WTC11 (cell line): ENCODE data around the gene KCNT2. TPM values are rescaled to one million over a fixed set of nuclear protein-coding genes. Genes with fewer than 3 reads are reported as not detected.

Experiments
- ATAC-seq: fragments of 200-7000 bp; cut with Tn5 transposase; 2 replicates; pipeline ENCODE4 v1.10.0; 2021; ENCODE audit warnings: mild to moderate bottlenecking, moderate library complexity
- CTCF ChIA-PET: fragments of 300-600 bp; sonication (Branson Sonifier 250); formaldehyde crosslinking; loops from one replicate; lab custom pipeline; 2021; ENCODE audit warnings: antibody characterized with exemption; lab: Charles Lee
- POLR2A ChIA-PET: fragments of 350-600 bp; sonication (Branson Sonifier 250); formaldehyde crosslinking; loops from one replicate; lab custom pipeline; 2021; ENCODE audit warnings: antibody characterized with exemption; lab: Charles Lee
- DNase-seq: peaks from one replicate; pipeline ENCODE4 v3.0.0; 2021; ENCODE audit warnings: low spot score
- H3K27ac Mint-ChIP-seq: 2 replicates; pipeline ENCODE4 v1.8.0; 2021; ENCODE audit warnings: mixed read lengths
- H3K27me3 Mint-ChIP-seq: 2 replicates; pipeline ENCODE4 v1.8.0; 2021; ENCODE audit warnings: low read depth, mild to moderate bottlenecking, moderate library complexity, mixed read lengths
- H3K36me3 Mint-ChIP-seq: 2 replicates; pipeline ENCODE4 v1.8.0; 2021; ENCODE audit warnings: mixed read lengths
- H3K4me1 Mint-ChIP-seq: 2 replicates; pipeline ENCODE4 v1.8.0; 2022; ENCODE audit warnings: mixed read lengths
- H3K4me3 Mint-ChIP-seq: 2 replicates; pipeline ENCODE4 v1.8.0; 2021; ENCODE audit warnings: mild to moderate bottlenecking, moderate library complexity, mixed read lengths
- H3K9me3 Mint-ChIP-seq: 2 replicates; pipeline ENCODE4 v1.8.0; 2021; ENCODE audit warnings: mixed read lengths
- AFF4 ChIP-seq: sonication (generic); formaldehyde crosslinking; IDR thresholded peaks from 2 replicates; pipeline ENCODE4 v1.8.1; 2023; ENCODE audit warnings: mild to moderate bottlenecking, missing genetic modification reagents, borderline replicate concordance
- CBFB ChIP-seq: sonication (generic); formaldehyde crosslinking; IDR thresholded peaks from 2 replicates; pipeline ENCODE4 v1.8.1; 2022; ENCODE audit warnings: mild to moderate bottlenecking, low read depth, missing genetic modification reagents
- CTCF ChIP-seq: fragments of 200-600 bp; IDR thresholded peaks from 2 replicates; pipeline ENCODE4 v1.8.0; 2022; ENCODE audit warnings: antibody characterized with exemption
- ETV6 ChIP-seq: sonication (generic); formaldehyde crosslinking; IDR thresholded peaks from 2 replicates; pipeline ENCODE4 v1.8.1; 2022; ENCODE audit warnings: mild to moderate bottlenecking, missing genetic modification reagents
- GTF2I ChIP-seq: fragments of 250-450 bp; sonication (Bioruptor Pico); conservative IDR thresholded peaks from 2 replicates; pipeline ENCODE4 v1.4.0; 2021; ENCODE audit warnings: mild to moderate bottlenecking
- JAZF1 ChIP-seq: fragments of 250-450 bp; sonication (Bioruptor Pico); IDR thresholded peaks from 2 replicates; pipeline ENCODE4 v1.9.0; 2021; ENCODE audit warnings: moderate library complexity, mild to moderate bottlenecking, inconsistent platforms
- MXD4 ChIP-seq: fragments of 250-450 bp; sonication (Bioruptor Pico); IDR thresholded peaks from 2 replicates; pipeline ENCODE4 v1.8.0; 2021; ENCODE audit warnings: mild to moderate bottlenecking, moderate library complexity, borderline replicate concordance
- NR2C2 ChIP-seq: sonication (generic); formaldehyde crosslinking; IDR thresholded peaks from 2 replicates; pipeline ENCODE4 v1.8.0; 2022; ENCODE audit warnings: mild to moderate bottlenecking, missing genetic modification reagents
- OVOL2 ChIP-seq: fragments of 250-450 bp; sonication (Bioruptor Pico); IDR thresholded peaks from 2 replicates; pipeline ENCODE4 v1.9.0; 2021; ENCODE audit warnings: mild to moderate bottlenecking, borderline replicate concordance
- RORB ChIP-seq: fragments of 250-450 bp; sonication (Bioruptor Pico); IDR thresholded peaks from 2 replicates; pipeline ENCODE4 v1.9.0; 2021; ENCODE audit warnings: mild to moderate bottlenecking
- SMAD4 ChIP-seq: sonication (generic); formaldehyde crosslinking; IDR thresholded peaks from 2 replicates; pipeline ENCODE4 v1.8.0; 2022; ENCODE audit warnings: mild to moderate bottlenecking, missing genetic modification reagents
- SP1 ChIP-seq: sonication (generic); formaldehyde crosslinking; conservative IDR thresholded peaks from 2 replicates; pipeline ENCODE4 v1.8.1; 2022; ENCODE audit warnings: missing genetic modification reagents
- ZNF138 ChIP-seq: sonication (generic); formaldehyde crosslinking; conservative IDR thresholded peaks from 2 replicates; pipeline ENCODE4 v1.8.1; 2022; ENCODE audit warnings: mild to moderate bottlenecking, moderate library complexity, missing genetic modification reagents
- ZNF232 ChIP-seq: sonication (generic); formaldehyde crosslinking; IDR thresholded peaks from 2 replicates; pipeline ENCODE4 v1.8.0; 2022; ENCODE audit warnings: mild to moderate bottlenecking, missing genetic modification reagents
- ZNF263 ChIP-seq: sonication (generic); formaldehyde crosslinking; IDR thresholded peaks from 2 replicates; pipeline ENCODE4 v1.8.1; 2022; ENCODE audit warnings: low read depth, mild to moderate bottlenecking, moderate library complexity, missing genetic modification reagents
- ZNF425 ChIP-seq: fragments of 250-450 bp; sonication (Bioruptor Pico); conservative IDR thresholded peaks from 2 replicates; pipeline ENCODE4 v1.9.0; 2021; ENCODE audit warnings: mild to moderate bottlenecking
- ZNF532 ChIP-seq: fragments of 250-450 bp; sonication (Bioruptor Pico); IDR thresholded peaks from 2 replicates; pipeline ENCODE4 v1.9.0; 2021; ENCODE audit warnings: mild to moderate bottlenecking, borderline replicate concordance
- total RNA-seq: library from RNA; stranded (reverse); gene quantifications from 3 replicates; pipeline ENCODE4 v1.2.3, GENCODE V29; 2021
- TF ChIP-seq, protein P1 (sequence below): sonication (generic); formaldehyde crosslinking; IDR thresholded peaks from 2 replicates; pipeline ENCODE4 v1.8.1; 2022; ENCODE audit warnings: low read depth, missing genetic modification reagents, borderline replicate concordance
- TF ChIP-seq, protein P2 (sequence below): sonication (generic); formaldehyde crosslinking; IDR thresholded peaks from 2 replicates; pipeline ENCODE4 v1.8.1; 2023; ENCODE audit warnings: mild to moderate bottlenecking, moderate library complexity, missing genetic modification reagents
- TF ChIP-seq, protein P3 (sequence below): fragments of 250-450 bp; sonication (Bioruptor Pico); IDR thresholded peaks from 2 replicates; pipeline ENCODE4 v1.8.0; 2021; ENCODE audit warnings: mild to moderate bottlenecking

The KCNT2 gene
- total RNA-seq, 1 experiment from 2014 or later: 11.6 TPM

DNA sequence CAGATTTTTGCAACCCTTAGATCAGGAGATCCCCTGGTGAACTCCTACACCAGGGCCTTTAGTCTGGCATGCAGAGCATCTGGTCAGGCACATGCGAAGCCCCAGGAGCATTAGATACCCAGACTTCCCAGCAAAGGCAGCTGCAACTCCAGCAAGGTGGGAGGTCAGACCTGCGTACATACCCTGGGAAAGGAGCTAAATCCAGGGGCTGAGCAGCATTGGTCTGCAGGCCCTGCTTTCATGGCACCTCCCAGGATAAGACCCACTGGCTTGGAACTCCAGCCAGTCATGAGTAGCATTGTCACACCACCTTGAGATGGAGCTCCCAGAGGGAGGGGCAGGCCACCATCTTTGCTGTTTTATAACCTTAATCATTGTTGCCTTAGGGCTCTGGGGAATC lies 92.3 kb downstream of the KCNT2 start (continued):
- TF ChIP-seq ZNF532 (CRISPR knock-in tag) (no peak), JAZF1 (CRISPR knock-in tag) (no peak), ETV6 (CRISPR knock-in tag) (no peak), SMAD4 (CRISPR knock-in tag) (no peak), CBFB (no peak)
- TF ChIP-seq, protein P1, sequence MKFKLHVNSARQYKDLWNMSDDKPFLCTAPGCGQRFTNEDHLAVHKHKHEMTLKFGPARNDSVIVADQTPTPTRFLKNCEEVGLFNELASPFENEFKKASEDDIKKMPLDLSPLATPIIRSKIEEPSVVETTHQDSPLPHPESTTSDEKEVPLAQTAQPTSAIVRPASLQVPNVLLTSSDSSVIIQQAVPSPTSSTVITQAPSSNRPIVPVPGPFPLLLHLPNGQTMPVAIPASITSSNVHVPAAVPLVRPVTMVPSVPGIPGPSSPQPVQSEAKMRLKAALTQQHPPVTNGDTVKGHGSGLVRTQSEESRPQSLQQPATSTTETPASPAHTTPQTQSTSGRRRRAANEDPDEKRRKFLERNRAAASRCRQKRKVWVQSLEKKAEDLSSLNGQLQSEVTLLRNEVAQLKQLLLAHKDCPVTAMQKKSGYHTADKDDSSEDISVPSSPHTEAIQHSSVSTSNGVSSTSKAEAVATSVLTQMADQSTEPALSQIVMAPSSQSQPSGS: no peak
- TF ChIP-seq, protein P2, sequence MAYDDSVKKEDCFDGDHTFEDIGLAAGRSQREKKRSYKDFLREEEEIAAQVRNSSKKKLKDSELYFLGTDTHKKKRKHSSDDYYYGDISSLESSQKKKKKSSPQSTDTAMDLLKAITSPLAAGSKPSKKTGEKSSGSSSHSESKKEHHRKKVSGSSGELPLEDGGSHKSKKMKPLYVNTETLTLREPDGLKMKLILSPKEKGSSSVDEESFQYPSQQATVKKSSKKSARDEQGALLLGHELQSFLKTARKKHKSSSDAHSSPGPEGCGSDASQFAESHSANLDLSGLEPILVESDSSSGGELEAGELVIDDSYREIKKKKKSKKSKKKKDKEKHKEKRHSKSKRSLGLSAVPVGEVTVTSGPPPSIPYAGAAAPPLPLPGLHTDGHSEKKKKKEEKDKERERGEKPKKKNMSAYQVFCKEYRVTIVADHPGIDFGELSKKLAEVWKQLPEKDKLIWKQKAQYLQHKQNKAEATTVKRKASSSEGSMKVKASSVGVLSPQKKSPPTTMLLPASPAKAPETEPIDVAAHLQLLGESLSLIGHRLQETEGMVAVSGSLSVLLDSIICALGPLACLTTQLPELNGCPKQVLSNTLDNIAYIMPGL: no peak

GRCh38 chr1:196513821-196514220 lies 94.4 kb downstream of the KCNT2 start:
- H3K9me3 Mint-ChIP-seq: peaks cover 2% of the 10 kb centered on the region; the same call in 1 of the 2 replicates
- H3K36me3 Mint-ChIP-seq: peaks cover 2% of the 10 kb centered on the region
- ChIA-PET POLR2A (no interaction called here), CTCF (no interaction called here)
- H3K4me3 Mint-ChIP-seq: no peak overlapping the region
- DNase-seq: no peak
- no peak overlapping the region for H3K27ac Mint-ChIP-seq
- no peak for ATAC-seq
- no peaks in the 10 kb centered on the region for H3K27me3 Mint-ChIP-seq
- peaks cover 17% of the 10 kb centered on the region for H3K4me1 Mint-ChIP-seq
- TF ChIP-seq SP1 (CRISPR knock-in tag): no peak
- TF ChIP-seq ZNF425 (CRISPR knock-in tag): no peak
- no peak for TF ChIP-seq GTF2I
- TF ChIP-seq MXD4: no peak
- no peak for TF ChIP-seq NR2C2 (CRISPR knock-in tag)
- TF ChIP-seq AFF4 (CRISPR knock-in tag): no peak
- TF ChIP-seq OVOL2 (CRISPR knock-in tag): no peak
- TF ChIP-seq CTCF: no peak
- TF ChIP-seq, protein P3, sequence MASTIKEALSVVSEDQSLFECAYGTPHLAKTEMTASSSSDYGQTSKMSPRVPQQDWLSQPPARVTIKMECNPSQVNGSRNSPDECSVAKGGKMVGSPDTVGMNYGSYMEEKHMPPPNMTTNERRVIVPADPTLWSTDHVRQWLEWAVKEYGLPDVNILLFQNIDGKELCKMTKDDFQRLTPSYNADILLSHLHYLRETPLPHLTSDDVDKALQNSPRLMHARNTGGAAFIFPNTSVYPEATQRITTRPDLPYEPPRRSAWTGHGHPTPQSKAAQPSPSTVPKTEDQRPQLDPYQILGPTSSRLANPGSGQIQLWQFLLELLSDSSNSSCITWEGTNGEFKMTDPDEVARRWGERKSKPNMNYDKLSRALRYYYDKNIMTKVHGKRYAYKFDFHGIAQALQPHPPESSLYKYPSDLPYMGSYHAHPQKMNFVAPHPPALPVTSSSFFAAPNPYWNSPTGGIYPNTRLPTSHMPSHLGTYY (CRISPR knock-in tag): no peak
- no peak for TF ChIP-seq ZNF138 (CRISPR knock-in tag)
- no peak for TF ChIP-seq ZNF232 (CRISPR knock-in tag)
- no peak for TF ChIP-seq ZNF263 (CRISPR knock-in tag)
- TF ChIP-seq RORB (CRISPR knock-in tag): no peak
